HG02571 (cell line): ENCODE measurements around the gene PCDH15.
"Not testable (repeated sequence)": the region's sequence is repeated elsewhere in the genome, so short reads cannot be mapped to it uniquely, and the experiment has no call there.

Experiments used
- ATAC-seq: cut with Tn5 transposase; IDR thresholded peaks from one replicate; pipeline ENCODE4 v1.9.1; 2021; ENCODE audit warnings: mild to moderate bottlenecking, moderate library complexity; ENCODE audit not compliant: unreplicated experiment

The PCDH15 gene

GRCh38 chr10:54009672-54010071, 791.4 kb downstream of the PCDH15 start:
- no peak for ATAC-seq

- no peak for ATAC-seq
These were observed 799.0 kb downstream of the PCDH15 start for GRCh38 chr10:54002077-54002476.

- no peak for ATAC-seq
These were observed 803.1 kb downstream of the PCDH15 start for GRCh38 chr10:53997953-53998352.

DNA sequence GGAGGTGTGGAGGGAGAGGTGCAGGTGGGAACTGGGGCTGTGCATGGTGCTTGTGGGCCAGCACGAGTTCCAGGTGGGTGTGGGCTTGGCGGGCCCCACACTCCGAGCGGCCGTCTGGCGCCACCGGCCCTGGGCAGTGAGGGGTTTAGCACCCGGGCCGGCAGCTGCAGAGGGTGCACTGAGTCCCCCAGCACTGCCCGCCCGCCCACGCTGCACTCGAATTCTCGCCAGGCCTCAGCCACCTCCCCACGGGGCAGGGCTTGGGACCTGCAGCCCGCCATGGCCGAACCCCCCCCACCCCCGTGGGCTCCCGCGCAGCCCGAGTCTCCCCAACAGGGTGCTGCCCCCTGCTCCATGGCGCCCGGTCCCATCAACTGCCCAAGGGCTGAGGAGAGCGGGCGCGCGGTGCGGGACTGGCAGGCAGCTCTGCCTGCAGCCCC, 810.2 kb downstream of the PCDH15 start:
- ATAC-seq, result no peak

DNA sequence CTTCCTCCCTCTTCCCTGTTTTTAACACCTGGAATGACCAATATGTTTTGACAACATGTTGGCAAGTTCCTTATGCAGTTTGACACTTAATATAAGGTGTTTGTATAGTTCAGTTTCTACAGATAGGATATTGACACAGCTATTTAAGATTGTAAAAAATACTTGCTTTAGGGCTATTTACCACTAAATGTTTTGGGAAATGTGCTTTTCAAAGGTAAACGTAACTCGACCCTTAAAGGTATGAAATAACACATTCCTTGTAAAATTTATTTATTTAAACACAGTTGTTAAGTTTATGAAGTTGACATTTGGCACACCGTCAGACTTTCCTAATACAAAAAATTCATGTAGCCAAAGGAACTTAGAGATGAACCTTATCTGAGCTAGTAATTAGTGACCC, 817.6 kb downstream of the PCDH15 start:
- no peak for ATAC-seq

DNA sequence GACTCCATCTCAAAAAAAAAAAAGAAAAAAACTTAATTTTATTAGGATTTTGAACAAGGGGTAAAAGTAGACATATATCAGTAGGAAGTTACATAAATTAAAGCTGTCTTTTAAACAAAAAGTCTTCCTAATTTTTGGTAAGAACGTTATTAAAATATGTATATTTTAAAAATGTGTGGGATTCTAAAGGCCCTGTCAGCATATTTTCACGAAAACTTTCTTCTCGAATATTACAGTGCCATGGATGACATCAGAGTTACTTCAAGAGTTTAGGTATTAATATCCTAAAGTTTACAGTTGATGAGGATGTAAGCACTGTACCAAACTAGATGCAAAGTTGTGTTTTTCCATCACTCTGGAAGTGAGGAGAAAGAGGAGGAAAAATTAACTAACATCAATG, 820.8 kb downstream of the PCDH15 start:
- ATAC-seq, result no peak

- ATAC-seq, result no peak
These were observed 822.7 kb downstream of the PCDH15 start for GRCh38 chr10:53978301-53978700.

- ATAC-seq, result no peak
These were observed 823.8 kb downstream of the PCDH15 start for GRCh38 chr10:53977267-53977666.

DNA sequence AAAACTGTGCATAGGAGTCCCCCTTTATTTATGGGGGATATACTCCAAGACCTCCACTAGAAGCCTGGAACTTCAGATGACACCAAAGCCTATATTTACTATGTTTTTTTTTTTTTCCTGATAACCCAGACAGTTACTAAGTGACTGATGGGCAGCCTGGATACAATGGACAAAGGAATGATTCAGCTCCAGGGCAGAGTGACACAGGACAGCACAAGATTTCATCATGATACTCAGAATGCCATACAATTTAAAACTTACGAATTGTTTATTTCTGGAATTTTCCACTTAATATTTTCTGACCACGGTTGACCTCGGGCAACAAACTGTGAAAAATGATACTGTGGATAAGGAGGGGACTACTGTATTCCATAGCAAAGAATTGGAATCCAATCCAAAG, 843.6 kb downstream of the PCDH15 start:
- ATAC-seq, result no peak

DNA sequence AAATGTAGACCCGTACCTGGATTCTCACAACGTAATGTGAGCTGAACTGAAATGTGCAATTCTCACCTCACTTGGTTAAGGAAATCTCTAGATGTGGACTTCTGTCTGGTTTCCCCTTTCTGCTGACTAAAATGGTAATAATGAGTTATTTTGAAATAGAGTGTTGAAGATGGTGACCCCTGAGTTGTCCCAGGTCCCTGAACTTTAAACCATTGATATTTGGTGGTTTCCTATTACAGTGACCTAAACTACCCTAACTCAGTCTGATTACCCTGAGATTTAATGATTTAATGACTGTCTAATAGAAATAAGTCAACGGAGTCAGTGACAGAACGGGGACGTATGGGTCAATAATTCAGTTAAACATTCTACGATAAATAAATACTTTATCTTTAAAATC, 845.9 kb downstream of the PCDH15 start:
- no peak for ATAC-seq

DNA sequence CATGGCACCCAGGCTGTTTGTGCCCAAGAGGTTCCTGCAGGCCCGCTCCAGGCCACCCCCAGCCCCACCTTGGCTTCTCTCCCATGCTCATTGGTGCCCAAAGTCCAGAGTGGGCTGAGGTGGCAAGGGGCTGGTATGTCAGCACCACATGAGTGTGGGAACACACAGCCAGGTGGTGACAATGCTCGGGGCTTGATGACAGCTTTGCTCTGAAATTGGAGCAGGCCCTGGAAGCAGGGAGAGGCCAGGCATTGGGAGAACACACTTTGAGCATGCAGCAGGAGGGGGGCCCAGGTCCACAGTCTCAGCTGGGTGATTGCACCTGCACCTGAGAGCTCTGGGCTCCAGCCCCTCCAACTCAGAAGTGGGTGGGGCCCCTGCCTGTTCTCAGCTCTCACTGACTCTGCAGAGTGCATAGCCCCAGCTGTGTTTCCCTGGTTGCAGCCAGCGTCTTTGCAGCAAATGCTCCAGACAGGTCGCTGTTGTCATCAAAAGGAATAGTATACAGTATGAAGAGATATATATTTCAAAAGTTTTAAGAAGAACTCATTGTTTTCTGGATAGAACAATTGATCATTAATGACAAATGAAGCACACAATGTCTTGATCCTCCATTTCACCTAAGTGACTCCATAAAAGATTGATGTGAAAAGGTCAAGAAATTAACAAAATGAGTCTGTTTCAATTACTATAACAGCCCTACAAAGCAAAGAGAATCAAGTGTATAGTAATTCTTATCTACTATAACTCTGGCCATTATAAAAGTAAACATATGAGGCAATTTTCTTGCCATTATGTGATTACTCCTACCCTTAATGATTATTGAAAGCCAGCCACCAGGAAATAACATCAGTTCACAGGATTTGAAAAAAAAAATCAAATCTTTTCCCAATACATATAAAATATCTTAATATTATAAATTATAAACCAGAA, 848.1 kb downstream of the PCDH15 start:
- no peak for ATAC-seq

DNA sequence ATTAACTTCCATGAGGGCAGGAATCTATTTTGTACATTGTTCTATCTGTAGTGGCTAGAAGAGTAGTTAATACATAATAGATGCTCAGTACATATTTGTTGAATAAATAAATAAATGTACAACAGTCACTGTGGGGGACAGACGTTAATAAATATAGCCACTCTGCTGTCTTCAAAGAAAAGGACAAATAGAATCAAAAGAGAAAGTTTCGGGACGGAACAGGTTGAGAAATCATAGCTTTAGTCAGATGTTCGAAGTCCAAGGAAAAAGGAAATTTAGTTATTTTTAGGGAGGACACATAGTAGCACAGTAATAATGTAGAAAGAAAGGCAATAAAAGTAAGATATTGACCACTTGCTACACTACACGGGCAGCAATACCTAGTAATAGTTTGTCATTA, 861.4 kb downstream of the PCDH15 start:
- no peak for ATAC-seq

DNA sequence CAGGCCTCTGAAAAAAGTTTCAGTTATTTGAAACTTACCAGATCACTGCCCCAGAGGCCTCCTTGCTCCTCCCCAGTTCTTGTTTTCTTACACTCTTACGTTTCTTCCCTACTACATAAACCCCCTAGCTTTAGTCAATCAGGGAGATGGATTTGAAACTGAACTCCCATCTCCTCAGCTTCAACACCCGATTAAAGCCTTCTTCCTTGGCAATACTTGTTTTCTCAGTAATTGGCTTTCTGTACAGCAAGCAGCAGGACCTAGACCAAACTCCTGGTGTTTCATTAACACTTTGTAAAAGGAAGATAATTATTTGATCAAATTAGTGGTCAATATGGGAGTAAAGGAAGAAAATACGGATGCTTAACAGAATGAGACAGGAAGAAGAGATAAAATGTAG, 870.4 kb downstream of the PCDH15 start:
- no peak for ATAC-seq

DNA sequence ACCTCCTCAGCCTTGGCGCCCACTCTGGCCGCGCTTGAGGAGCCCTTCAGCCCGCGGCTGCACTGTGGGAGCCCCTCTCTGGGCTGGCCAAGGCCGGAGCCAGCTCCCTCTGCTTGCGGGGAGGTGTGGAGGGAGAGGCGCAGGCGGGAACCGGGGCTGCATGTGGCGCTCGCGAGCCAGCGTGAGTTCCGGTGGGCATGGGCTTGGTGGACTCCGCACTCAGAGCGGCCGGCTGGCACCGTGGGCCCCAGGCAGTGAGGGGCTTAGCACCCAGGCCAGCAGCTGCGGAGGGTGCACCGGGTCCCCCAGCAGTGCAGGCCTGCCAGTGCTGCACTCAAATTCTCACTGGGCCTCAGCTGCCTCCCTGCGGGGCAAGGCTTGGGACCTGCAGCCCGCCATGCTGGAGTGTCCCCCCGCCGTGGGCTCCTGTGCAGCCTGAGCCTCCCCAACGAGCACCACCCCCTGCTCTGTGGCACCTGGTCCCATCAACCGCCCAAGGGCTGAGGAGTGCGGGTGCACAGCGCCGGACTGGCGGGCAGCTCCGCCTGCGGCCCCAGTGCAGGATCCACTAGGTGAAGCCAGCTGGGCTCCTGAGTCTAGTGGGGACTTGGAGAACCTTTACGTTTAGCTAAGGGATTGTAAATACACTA, 876.9 kb downstream of the PCDH15 start:
- ATAC-seq, result not testable (repeated sequence)

- ATAC-seq, result no peak
These were observed 882.3 kb downstream of the PCDH15 start for GRCh38 chr10:53918755-53919154.

- no peak for ATAC-seq
These were observed 891.2 kb downstream of the PCDH15 start for GRCh38 chr10:53909791-53910190.

- ATAC-seq, result no peak
These were observed 896.4 kb downstream of the PCDH15 start for GRCh38 chr10:53904506-53905241.

- ATAC-seq, result no peak
These were observed 897.3 kb downstream of the PCDH15 start for GRCh38 chr10:53903756-53904155.

DNA sequence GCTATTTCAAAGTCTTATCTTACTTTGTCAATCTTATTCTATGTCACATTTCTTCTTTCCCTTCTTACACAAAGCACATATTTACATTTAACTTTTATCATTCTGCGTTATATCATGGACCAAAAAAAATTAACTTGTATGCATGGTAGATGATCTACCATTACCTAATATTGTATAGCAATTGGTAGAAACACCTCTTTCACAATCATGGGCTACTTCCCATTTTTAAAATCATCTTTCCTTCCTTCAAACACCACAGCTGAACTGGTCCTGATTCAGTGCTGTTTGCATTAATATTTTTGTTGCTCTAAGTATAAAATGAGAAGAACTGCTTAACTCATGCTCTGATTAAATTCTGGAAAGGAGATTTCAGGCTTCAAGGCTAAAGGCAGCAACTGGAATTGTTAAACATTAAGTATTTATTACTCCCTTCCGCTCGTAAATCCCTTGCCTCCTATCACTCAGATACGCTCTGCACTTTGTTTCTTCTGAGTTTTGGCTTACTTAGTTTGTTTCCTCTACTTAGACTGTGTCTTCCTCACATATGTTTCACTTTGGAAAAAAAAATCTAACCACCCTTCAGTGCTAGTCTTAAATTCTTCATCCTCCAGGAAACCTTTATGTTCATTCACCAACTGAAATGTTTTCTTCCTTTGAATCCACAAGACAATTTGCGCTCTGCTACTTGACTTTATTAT, 901.4 kb downstream of the PCDH15 start:
- no peak for ATAC-seq

DNA sequence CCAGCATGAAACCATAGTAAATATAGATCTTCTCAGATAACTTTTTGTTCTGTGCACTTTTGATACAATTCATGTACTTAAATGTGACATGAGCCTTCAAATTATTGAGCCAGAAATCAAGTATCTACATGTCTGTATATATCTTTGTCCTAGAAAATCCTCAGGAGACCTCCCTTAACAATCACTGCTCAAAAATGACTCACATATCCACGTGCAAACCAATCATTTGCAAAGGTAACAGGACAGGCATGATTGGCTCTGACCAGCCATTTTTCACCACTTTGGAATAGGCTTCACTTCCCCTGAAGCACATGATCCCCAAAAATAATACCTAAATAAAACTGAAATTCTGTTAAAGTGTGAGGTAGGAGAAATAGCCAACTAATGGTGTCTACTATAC, 902.5 kb downstream of the PCDH15 start:
- ATAC-seq, result no peak

DNA sequence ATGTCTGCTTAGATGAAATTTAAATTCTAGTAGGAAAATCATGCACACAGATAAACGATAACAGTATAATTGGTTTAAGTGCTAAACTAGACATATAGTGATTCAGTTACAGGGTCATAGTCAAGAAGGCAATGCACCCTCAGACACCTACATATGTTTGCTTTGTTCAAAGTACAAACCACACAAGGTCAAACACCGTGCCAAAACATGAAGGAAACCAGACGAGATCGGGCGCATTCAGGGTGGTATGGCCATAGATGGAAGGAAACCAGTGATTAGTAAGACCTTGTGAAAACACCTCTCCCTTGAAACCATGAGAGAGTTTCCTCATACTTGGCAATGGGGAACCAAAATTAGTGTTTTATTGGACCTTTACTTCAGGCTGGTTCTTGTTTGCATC, 906.9 kb downstream of the PCDH15 start:
- no peak for ATAC-seq
